NT2/D1 (cell line): Measurements from ENCODE around the gene SRSF8.
"Not testable (repeated sequence)": the region's sequence is repeated elsewhere in the genome, so short reads cannot be mapped to it uniquely, and the experiment has no call there.

Experiments
- DNase-seq: peaks from one replicate; pipeline ENCODE4 v3.0.0-alpha.2; 2011; ENCODE audit warnings: low read depth, low spot score
- H3K27me3 ChIP-seq: 2 replicates; pipeline ENCODE4 v1.6.0; 2011; ENCODE audit warnings: mild to moderate bottlenecking; ENCODE audit not compliant: insufficient read length, insufficient read depth
- H3K36me3 ChIP-seq: 2 replicates; pipeline ENCODE4 v1.6.1; 2011; ENCODE audit warnings: mild to moderate bottlenecking, low read length, mixed read lengths; ENCODE audit not compliant: insufficient read depth, insufficient read length
- H3K4me1 ChIP-seq: 2 replicates; pipeline ENCODE4 v1.5.1; 2011; ENCODE audit not compliant: insufficient read depth, insufficient read length
- H3K4me3 ChIP-seq: 2 replicates; pipeline ENCODE4 v1.5.1; 2011; ENCODE audit warnings: low read depth; ENCODE audit not compliant: insufficient read length
- H3K9ac ChIP-seq: 2 replicates; pipeline ENCODE4 v1.6.0; 2011; ENCODE audit warnings: low read depth; ENCODE audit not compliant: insufficient read length
- H3K9me3 ChIP-seq: 2 replicates; pipeline ENCODE4 v1.5.1; 2011; ENCODE audit warnings: mild to moderate bottlenecking, low read length; ENCODE audit not compliant: insufficient read depth
- SUZ12 ChIP-seq: IDR thresholded peaks from 2 replicates; pipeline ENCODE4 v1.6.1; 2011; ENCODE audit not compliant: insufficient read length, insufficient read depth; ENCODE audit errors: extremely low read depth
- YY1 ChIP-seq: IDR thresholded peaks from 2 replicates; pipeline ENCODE4 v1.6.1; 2011; ENCODE audit not compliant: insufficient read length, insufficient read depth
- ZNF274 ChIP-seq: IDR thresholded peaks from 2 replicates; pipeline ENCODE4 v1.6.1; 2011; ENCODE audit warnings: mild to moderate bottlenecking, low read depth, low read length

Gene SRSF8

GRCh38 chr11:95066716-95067038 lies at the start of gene SRSF8:
Gene SRSF8, plus strand, starts transcription at chr11:95066919. Its CDS starts 308 bp downstream, at chr11:95067227.
- Histone ChIP-seq H3K9ac (peak within 1 kb of the TSS; percentile 93), H3K9me3 (no peaks in the 10 kb centered on the region), H3K27me3 (no peaks in the 10 kb centered on the region), H3K4me3 (peak within 1 kb of the TSS; percentile 87), H3K36me3 (no peaks in the 10 kb centered on the region), H3K4me1 (no peaks in the 10 kb centered on the region)
- no peak for TF ChIP-seq SUZ12
- no peak for TF ChIP-seq ZNF274
- TF ChIP-seq YY1: no peak
- no peak for DNase-seq

- H3K4me1 ChIP-seq, H3K36me3 ChIP-seq, H3K4me3 ChIP-seq, DNase-seq, H3K9me3 ChIP-seq, H3K27me3 ChIP-seq, H3K9ac ChIP-seq: not testable (repeated sequence)
These were observed 45.3 kb upstream of the SRSF8 start for GRCh38 chr11:95021468-95021867.

GRCh38 chr11:95024958-95025357 lies 41.8 kb upstream of the SRSF8 start, which contains the start of gene KDM4E:
Gene KDM4E, plus strand, starts transcription at chr11:95025258. Its CDS starts 300 bp downstream, at chr11:95025558.
- Histone ChIP-seq H3K27me3 (no peaks in the 10 kb centered on the region), H3K4me3 (no peak within 1 kb of the TSS), H3K4me1 (no peaks in the 10 kb centered on the region), H3K9me3 (no peaks in the 10 kb centered on the region; the same call in 1 of the 2 replicates), H3K36me3 (no peaks in the 10 kb centered on the region), H3K9ac (no peak within 1 kb of the TSS)
- DNase-seq: no peak
- TF ChIP-seq YY1 (no peak), ZNF274 (no peak), SUZ12 (no peak)

- H3K9ac ChIP-seq, H3K4me3 ChIP-seq, H3K27me3 ChIP-seq, H3K9me3 ChIP-seq, H3K4me1 ChIP-seq, DNase-seq, H3K36me3 ChIP-seq: not testable (repeated sequence)
These were observed 41.1 kb upstream of the SRSF8 start for GRCh38 chr11:95025594-95025993.

GRCh38 chr11:95028357-95028756 lies 38.4 kb upstream of the SRSF8 start:
- TF ChIP-seq YY1 (no peak), SUZ12 (no peak), ZNF274 (no peak)
- no peaks in the 10 kb centered on the region for H3K27me3 ChIP-seq

GRCh38 chr11:95033051-95033450 lies 33.7 kb upstream of the SRSF8 start:
- DNase-seq: no peak
- H3K4me3 ChIP-seq: no peak overlapping the region
- no peaks in the 10 kb centered on the region for H3K9me3 ChIP-seq
- TF ChIP-seq ZNF274: no peak
- no peak for TF ChIP-seq SUZ12
- no peak for TF ChIP-seq YY1
- no peaks in the 10 kb centered on the region for H3K36me3 ChIP-seq
- H3K9ac ChIP-seq: no peak overlapping the region
- no peaks in the 10 kb centered on the region for H3K27me3 ChIP-seq
- no peaks in the 10 kb centered on the region for H3K4me1 ChIP-seq

More at GRCh38 chr11:95028357-95028756, 38.4 kb upstream of the SRSF8 start:
- Histone ChIP-seq H3K4me1 (no peaks in the 10 kb centered on the region), H3K4me3 (no peak overlapping the region), H3K36me3 (no peaks in the 10 kb centered on the region), H3K9me3 (no peaks in the 10 kb centered on the region; the same call in 1 of the 2 replicates), H3K9ac (no peak overlapping the region)
- DNase-seq: no peak

GRCh38 chr11:95035316-95035715 lies 31.4 kb upstream of the SRSF8 start:
- H3K27me3 ChIP-seq: no peaks in the 10 kb centered on the region
- no peak for DNase-seq
- H3K4me3 ChIP-seq: no peak overlapping the region
- no peak overlapping the region for H3K9ac ChIP-seq
- H3K4me1 ChIP-seq: no peaks in the 10 kb centered on the region
- H3K36me3 ChIP-seq: no peaks in the 10 kb centered on the region
- H3K9me3 ChIP-seq: no peaks in the 10 kb centered on the region
- TF ChIP-seq ZNF274: no peak
- no peak for TF ChIP-seq YY1
- no peak for TF ChIP-seq SUZ12

- not testable (repeated sequence) for H3K27me3 ChIP-seq, DNase-seq, H3K9me3 ChIP-seq, H3K4me1 ChIP-seq, H3K36me3 ChIP-seq, H3K4me3 ChIP-seq, H3K9ac ChIP-seq
These were observed 29.2 kb upstream of the SRSF8 start for GRCh38 chr11:95037356-95038035.
